Subcutaneous adipose tissue (tissue), 4 donors: ENCODE data around the gene ITGB4. TPM values are rescaled to one million over a fixed set of nuclear protein-coding genes. Genes with fewer than 3 reads are reported as not detected.

ENCODE experiments used
- total RNA-seq, 4 donors: library from RNA; depleted of rRNA; stranded (reverse); fragments of >200 nt; gene quantifications; one replicate each; pipeline ENCODE4 v1.1.0, GENCODE V29; 2016
- TF ChIP-seq, protein P1 (sequence below): fragments of 450-650 bp; IDR thresholded peaks from one replicate; pipeline ENCODE4 v1.5.1; 2016; ENCODE audit warnings: low read depth, mild to moderate bottlenecking, control low read depth, antibody characterized with exemption, moderate library complexity

ITGB4 gene
- total RNA-seq, 4 donors from 2014 or later, result 5.1 to 25.2 (median 9.9) TPM

DNA sequence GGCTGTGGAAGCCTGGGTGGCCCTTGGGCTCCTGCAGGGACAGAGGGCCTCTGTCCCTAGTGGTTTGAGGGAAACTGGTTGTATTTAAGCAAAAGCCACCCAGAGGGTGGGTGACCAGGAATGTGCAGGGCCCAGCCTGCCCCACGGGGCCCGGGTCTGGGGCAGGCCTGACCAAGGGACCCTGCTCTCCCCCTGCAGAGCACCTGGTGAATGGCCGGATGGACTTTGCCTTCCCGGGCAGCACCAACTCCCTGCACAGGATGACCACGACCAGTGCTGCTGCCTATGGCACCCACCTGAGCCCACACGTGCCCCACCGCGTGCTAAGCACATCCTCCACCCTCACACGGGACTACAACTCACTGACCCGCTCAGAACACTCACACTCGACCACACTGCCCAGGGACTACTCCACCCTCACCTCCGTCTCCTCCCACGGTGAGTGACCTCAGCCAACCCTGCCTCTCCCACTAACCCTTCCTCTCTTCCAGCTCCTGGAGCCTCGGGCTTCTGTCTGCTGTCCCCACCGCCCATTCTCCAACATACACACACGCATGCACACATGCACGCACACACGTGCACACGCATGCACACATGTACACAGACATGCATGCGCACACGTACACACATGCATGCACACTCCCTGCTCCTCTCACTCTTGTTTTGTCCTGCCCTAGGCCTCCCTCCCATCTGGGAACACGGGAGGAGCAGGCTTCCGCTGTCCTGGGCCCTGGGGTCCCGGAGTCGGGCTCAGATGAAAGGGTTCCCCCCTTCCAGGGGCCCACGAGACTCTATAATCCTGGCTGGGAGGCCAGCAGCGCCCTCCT lies 33.3 kb downstream of the ITGB4 start:
- TF ChIP-seq, protein P1, sequence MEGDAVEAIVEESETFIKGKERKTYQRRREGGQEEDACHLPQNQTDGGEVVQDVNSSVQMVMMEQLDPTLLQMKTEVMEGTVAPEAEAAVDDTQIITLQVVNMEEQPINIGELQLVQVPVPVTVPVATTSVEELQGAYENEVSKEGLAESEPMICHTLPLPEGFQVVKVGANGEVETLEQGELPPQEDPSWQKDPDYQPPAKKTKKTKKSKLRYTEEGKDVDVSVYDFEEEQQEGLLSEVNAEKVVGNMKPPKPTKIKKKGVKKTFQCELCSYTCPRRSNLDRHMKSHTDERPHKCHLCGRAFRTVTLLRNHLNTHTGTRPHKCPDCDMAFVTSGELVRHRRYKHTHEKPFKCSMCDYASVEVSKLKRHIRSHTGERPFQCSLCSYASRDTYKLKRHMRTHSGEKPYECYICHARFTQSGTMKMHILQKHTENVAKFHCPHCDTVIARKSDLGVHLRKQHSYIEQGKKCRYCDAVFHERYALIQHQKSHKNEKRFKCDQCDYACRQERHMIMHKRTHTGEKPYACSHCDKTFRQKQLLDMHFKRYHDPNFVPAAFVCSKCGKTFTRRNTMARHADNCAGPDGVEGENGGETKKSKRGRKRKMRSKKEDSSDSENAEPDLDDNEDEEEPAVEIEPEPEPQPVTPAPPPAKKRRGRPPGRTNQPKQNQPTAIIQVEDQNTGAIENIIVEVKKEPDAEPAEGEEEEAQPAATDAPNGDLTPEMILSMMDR, result no peak

DNA sequence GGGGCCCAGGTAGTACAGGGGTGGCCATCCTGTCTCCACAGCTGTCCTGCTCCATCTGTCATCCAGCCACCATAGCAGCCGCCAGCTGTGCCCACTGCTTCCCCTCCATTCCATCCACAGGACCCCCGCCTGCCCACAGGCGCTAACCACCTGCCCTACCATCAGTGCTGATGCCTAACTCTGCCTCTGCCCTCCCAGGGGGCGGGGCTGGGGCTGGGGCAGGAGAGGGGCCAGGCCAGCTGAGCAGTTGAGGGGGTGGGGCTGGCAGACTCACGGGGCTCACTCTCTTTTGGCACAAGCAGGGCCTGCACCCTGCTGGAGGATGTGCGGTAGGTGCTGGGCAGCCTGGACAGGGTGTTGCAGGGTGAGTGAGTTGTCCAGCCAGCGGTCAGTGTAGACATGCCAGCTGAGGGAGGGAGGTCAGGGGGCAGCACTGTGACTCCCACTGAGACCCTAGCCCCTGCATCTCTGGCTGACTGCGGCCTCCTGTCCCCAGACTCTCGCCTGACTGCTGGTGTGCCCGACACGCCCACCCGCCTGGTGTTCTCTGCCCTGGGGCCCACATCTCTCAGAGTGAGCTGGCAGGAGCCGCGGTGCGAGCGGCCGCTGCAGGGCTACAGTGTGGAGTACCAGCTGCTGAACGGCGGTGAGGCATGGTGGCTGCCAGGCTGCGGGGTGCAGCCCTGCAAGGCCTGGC lies 34.1 kb downstream of the ITGB4 start:
- TF ChIP-seq, protein P1, result no peak

DNA sequence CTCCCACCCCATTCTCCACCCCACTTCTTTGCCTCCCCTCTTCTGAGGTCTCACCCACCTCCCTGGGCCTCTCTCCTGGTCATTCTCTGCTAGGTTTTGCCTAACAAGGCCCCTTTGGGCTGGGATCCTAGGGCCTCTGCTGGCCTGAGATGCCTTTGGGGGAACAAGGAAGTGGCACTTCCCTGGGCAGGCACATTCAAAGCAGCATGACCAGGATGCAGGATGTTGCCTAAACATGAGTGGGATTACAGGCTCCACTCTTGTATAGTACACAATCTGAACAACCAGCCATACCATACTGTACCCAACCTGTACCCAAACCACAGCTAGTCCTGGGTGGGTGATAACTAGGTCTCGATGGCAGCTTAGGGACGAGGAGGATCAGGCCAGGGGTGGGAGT lies 34.7 kb downstream of the ITGB4 start:
- TF ChIP-seq, protein P1, result no peak

DNA sequence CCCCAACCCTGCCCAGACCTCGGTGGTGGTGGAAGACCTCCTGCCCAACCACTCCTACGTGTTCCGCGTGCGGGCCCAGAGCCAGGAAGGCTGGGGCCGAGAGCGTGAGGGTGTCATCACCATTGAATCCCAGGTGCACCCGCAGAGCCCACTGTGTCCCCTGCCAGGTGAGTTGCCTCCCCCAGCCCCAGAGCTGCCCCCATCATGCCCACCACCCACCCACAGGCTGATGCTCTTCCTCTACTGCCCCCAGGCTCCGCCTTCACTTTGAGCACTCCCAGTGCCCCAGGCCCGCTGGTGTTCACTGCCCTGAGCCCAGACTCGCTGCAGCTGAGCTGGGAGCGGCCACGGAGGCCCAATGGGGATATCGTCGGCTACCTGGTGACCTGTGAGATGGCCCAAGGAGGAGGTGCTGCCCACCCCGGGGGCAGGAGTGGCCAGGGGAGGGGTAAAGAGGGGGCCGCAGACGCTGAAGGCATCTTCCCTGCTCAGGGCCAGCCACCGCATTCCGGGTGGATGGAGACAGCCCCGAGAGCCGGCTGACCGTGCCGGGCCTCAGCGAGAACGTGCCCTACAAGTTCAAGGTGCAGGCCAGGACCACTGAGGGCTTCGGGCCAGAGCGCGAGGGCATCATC lies 35.3 kb downstream of the ITGB4 start:
- TF ChIP-seq, protein P1, result no peak

DNA sequence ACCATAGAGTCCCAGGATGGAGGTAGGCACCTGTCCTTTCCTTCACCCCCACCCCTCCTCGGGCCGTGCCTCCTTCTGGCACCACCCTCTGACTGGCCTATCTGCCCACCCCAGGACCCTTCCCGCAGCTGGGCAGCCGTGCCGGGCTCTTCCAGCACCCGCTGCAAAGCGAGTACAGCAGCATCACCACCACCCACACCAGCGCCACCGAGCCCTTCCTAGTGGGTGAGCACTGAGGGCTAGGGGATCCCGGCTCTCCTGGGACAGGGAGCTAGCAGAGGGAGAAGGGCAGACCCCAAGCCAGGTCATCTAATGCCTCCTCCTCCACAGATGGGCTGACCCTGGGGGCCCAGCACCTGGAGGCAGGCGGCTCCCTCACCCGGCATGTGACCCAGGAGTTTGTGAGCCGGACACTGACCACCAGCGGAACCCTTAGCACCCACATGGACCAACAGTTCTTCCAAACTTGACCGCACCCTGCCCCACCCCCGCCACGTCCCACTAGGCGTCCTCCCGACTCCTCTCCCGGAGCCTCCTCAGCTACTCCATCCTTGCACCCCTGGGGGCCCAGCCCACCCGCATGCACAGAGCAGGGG lies 35.9 kb downstream of the ITGB4 start:
- TF ChIP-seq, protein P1, result no peak

DNA sequence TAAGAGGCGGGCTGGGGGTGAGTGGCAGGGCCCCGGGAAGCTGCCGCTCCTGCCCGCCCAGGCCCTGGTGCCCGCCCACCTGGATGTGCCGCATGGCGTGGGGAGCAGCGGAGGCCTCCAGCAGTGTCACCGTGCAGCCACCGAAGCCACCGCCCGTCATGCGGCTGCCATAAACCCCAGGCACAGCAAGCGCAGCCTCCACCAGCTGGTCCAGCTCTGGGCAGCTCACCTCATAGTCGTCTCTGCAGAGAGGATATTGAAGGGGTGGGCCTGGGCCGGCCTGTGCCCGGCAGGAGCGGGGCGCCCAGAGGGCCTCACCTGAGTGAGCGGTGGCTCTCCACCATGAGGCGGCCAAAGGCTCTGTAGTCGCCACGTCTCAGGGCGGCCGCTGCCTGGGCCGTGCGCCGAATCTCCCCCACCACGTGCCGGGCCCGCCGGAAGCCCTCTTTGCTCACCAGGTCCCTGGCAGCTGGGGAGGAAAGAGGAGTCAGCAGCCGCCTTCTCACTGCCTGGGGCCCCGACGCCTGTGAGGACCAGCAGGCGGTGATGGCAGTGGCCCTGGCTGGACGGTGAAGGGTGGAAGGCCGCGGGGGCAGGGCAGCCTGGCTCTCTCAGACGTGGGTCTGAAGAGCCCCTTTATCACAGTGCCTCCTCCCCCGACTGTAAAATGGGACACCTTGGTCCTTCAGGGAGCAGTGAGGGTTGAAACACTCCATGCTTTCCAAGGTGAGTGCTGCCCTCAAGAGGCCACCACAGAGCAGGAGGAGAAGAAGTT lies 37.1 kb downstream of the ITGB4 start:
- TF ChIP-seq, protein P1, result no peak
